Measurements from ENCODE around the gene MAN1A1.

Gene MAN1A1

DNA sequence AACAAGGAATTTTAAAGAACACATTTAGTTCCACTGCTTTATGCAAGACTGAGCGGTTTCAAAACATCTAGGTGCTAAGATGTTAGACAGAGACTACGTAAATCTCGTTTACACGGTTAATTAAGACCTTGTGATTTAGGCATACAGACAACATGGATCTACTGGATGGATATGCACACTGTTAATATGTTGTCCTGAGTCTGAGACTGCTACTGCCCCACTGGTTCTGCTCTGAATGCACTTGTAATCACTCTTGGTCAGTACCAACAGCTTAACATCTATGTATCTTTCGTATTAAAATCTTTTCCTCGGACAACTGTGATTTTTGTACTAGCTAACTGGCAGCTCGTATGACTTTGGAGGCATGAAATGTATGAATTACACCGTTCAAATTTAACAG lies 3.1 kb downstream of the MAN1A1 start:
- DNase-seq (ENCODE audit: low read depth), result no peak

DNA sequence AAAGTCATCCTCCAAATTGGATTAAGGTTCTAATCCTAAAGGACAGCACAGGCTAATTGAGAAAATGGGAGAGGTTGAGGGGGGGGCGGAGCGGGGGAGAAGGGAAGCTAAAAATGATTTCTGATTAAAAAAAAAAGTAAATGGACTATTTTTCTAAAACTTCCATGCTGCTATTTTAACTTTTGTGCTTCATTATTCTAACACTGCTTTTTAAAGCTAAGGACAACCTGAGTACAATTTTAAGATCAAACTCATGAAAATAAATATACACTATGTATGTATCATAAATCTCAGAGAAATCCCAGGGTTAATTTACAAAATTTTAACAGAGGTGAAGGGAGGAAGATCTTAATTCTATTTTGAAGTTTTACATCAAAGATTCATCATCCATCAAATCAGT lies 4.4 kb downstream of the MAN1A1 start:
- no peak for DNase-seq (ENCODE audit: low read depth)

GRCh38 chr6:119344306-119344705 lies 5.3 kb downstream of the MAN1A1 start:
- DNase-seq (ENCODE audit: low read depth), result no peak

DNA sequence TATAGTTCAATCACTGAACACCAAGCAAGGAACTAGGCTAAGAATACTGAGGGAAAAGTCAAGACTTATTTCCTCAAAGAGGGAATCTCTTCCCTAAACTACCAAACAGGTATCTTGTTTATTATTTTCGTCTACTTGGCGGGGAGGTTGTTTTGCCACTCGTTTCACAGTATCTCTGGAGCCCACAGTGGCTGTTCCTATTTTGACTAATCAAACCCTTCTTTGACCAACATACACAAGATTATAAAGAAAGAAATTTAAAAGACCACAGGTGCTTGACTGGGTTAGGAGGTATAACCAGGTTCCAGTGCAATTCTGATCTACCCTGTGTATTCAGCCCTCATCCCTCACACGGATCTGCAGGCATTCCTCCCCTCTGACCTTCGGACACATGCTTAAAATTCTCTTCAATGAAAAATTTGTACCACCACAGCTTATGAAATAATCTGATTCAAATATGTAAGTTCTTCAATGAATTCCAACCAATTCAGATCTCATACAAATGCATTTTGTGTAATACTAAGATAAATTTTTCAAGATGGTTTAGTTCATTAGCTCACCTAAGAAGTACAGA lies 5.9 kb downstream of the MAN1A1 start:
- no peak for DNase-seq (ENCODE audit: low read depth)

DNA sequence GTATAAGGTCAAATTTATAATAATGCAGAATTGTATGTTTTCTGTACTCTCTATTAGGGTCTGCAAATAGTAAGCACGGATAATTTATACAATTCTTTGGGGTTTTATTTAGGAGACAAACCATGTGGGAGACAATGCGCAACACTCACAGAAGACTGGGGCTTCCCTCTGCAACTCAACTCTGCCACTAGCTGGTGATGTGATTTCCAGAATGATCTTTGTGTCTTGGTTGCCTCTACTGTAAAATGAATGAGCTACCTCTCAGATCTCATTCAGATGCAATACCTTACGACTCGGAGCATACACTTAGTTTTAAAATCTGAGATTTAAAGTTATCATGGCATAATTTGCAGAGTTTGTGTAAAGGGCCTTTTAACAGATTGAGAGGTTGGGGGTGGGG lies 6.4 kb downstream of the MAN1A1 start:
- DNase-seq (ENCODE audit: low read depth), result no peak

DNA sequence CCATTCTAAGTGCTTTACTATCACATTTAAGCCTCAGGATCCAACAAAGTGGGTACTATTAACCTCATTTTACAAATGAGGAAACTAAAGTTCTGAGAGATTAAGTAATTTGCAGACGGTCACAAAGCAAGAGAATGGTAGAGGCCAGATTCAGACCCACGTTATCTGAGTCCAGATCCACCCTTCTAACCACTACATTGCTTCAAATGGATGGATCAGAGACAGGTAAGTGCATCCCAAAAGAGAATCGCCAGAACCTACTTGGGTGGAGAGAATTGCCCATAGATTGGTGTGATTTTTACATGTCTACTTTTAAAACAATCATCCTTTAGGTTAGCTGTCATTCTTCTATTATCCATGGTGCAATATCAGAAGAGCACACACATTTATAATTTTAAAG lies 7.1 kb downstream of the MAN1A1 start:
- DNase-seq (ENCODE audit: low read depth), result no peak

DNA sequence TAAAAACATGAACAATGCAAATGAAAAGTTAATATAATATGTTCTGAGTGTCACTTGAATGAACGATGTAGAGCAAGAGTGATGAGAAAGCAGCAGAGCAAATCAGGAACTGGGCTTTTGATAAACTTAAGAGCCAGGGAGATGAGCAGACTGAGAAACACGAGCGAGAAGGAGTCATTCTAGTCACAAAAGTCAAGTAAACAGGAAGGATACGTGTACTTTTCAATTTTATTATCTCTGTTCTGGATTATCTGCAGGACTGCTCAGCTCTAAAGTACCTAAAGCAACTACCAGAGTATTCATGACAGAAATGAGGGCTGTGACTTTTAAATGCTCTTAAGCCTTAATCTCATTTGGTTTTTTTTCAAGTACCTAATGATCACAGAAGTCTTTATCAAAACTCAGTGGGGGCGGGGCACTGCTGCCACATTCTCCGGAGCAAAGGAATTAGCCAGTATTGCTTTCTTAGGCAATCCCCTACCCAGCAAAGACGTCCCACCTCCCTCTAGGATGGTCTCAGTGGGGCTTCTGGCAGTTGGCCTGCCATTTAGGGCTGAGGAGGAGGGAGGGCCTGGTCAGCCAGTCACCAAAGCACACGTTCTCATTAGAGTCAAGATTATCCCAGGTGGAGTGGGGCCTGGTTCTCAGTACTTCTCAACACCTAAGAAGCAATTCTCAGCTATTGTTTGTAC lies 8.6 kb downstream of the MAN1A1 start:
- no peak for DNase-seq (ENCODE audit: low read depth)

- DNase-seq (ENCODE audit: low read depth), result no peak
These were observed 9.6 kb downstream of the MAN1A1 start for GRCh38 chr6:119339941-119340456.

DNA sequence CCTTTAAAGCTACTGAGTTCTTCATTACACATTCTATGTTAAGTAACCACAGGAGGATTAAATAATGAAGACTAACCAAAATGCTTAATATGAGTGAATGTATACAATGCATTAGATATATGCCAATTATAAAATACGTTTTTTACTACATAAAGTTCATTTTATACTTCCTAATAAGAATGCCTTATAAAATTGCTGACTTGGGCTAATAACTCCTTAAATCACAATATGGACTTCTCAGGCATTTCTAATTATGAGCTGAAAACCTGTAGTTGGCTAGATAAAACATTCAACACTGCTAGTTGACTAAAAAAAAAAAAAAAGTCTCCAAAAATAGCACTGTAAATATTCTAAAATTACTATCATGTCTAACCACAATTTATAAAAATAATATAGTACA lies 11.8 kb downstream of the MAN1A1 start:
- no peak for DNase-seq (ENCODE audit: low read depth)

GRCh38 chr6:119337252-119337651 lies 12.3 kb downstream of the MAN1A1 start:
- no peak for DNase-seq (ENCODE audit: low read depth)

DNA sequence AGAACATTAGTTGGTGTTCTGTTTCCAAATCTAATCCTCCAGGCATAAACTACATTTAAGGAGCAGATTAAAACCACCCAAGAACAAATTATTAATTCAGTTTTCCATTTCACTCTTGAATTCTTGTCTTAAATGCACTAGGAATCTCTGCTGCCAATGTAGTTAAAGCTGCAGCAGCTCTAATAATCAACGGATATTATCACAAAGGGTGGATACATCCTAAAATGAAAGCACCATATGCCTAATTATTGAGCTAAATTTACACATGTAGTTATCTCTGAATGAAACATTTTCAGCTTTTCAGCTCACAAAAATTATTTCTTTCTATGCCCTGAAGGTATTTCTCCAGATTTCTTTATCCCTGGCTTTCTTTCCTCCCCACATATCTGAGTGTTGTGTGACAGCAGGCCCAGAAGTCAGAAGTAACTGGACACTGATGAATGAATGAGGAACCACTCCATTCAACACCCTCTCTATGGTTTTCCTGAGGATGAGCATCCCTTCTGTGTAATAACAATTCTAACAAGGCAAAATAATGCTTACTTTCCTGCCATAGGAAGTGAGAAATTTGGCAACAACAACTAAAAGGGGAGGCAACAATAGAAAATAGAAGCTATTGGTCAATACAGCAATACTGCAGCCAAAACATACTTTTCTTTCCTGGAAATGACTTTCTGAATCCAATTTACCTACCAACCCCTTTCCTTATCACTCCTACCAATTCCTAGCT lies 14.9 kb downstream of the MAN1A1 start:
- no peak for DNase-seq (ENCODE audit: low read depth)

GRCh38 chr6:119333707-119334295 lies 15.8 kb downstream of the MAN1A1 start:
- DNase-seq (ENCODE audit: low read depth), result no peak

DNA sequence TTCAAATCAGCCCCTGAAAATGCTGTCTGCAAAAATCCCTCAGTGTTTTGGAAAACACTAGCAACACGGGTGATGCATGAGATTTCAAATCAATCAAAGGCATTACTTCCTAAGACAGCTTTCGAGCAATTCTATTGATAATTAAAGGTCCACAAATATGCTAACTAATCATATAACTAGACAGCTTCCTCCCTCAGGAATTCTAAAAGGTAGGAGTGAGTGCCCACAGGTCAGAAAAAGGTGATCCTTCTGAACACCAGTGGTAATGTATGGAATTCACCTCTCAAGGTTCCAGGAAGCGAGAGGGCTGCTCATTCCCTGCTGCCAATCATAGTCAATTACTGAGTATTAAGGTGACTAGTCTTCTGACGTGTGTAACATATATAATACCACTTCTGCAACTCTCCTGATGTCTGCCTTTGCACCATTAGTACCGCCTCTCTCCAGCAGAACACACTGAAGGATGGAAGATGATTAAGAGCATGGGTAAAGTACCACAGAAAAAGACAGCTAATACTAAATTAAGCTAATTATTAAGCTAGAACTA lies 16.4 kb downstream of the MAN1A1 start:
- DNase-seq (ENCODE audit: low read depth), result no peak

DNA sequence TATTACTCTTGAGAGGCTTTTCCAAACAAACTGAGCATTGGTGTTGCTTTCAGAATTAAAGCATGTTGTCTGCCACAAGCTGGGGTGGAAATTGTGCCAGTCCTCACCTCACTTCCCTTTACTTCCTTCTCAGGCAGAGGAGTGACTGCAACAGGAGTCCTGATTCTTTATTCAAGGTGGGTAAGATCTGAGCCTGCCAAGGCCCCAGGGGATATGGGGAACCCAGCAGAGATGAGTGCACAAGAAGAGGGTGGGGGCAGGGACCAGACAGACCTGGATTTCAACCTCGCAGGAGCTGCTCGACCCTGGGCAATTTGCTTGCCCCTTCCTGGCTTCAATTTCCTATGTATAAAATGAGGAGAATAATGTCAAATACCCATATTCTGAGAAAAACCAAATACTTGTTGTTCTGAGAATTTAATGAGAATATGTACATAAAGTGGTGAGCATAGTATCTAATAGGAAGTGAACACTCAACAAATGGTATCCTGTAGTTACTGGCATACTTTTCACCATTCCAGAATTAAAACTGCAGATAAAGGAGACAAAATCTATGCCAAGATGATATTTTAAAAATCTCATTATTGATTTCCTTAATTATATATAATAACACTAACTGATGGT lies 17.8 kb downstream of the MAN1A1 start:
- DNase-seq (ENCODE audit: low read depth), result no peak

DNA sequence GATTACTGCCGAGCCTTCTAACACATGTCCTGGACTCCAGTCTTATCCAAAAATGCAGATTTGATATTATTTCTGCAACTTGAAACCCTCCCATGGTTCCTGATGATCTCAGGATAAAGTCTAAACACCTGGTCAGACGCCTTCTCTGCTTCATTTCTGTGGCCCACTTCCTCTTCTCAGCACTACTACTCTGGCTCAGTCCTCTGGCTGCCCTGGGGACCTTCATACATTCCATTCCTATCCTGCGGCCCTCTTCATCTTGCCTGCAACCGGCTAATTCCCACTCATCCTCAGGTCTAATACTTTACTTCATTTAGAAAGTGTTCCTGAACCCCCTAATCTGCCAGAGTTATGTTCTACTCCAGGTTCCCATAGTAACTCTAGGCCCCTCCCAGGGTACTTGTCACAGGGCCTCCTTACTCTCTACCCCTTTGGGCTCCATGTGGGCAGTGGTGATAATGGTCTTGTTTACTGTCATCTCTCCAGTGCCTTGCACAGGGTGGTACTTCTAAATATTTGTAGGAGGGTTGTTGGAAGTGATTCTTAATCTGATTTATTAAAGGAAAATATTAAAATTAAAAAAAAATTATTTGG lies 18.9 kb downstream of the MAN1A1 start:
- no peak for DNase-seq (ENCODE audit: low read depth)

- no peak for DNase-seq (ENCODE audit: low read depth)
These were observed 19.8 kb downstream of the MAN1A1 start for GRCh38 chr6:119329794-119330180.

DNA sequence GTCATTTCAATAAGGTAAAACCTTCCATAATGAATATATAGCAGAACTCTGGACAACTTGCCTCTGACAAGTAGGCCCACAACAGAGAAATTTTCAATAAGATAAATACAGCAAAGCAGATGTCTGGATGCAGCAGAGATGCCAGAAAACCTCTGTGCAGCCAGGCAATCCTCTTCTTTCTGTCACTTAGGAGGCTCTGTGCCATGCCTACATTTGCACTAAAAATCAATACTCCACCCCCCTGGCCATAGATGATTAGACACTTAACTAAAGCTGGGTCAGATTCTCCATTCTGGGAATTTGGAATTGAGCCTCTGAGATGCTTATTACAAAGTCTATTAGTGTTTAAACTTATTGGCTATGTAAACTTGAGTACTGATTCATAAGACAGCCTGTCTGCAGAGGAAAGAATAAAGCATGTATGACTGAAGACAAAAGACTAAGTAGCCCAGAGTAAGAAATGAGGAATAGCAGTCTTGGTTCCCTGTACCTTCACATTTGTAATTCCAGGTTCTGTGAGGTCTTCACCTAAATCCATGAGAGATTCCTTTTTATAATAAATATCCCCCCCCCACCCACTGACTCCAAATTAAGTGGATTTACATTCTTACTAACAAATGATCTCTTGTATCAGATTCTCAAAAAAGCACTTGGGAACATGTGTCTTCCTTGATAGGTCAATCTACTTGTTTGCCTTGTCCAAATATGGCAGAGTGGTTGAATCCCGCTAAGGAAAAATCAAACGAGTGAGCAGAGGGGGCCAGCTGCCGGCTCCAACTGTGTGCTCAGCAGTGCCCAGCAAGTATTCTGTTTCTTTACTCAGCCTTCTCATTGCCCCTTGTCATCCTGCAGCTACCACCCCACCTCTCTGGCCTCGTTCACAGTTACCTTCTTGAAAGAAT lies 20.4 kb downstream of the MAN1A1 start:
- DNase-seq (ENCODE audit: low read depth), result no peak

GRCh38 chr6:119328254-119328653 lies 21.3 kb downstream of the MAN1A1 start:
- no peak for DNase-seq (ENCODE audit: low read depth)

DNA sequence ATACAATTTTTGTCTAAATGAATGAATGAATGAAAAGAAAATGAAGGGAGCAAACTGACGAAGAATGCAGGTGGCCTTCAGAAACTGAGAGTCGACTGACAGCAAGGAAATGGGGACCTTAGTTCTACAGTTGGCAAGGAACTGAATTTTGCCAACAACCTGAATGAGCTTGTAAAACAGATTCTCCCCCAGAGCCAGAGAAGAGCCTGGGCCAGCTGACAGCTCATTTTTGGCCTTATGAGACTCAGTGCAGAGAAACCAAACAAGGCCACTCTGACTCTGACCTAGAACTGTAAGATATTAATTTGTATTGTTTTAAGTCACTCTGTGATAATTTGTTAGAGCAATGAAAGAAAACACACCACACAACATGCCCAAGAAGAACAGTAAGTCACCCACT lies 21.8 kb downstream of the MAN1A1 start:
- DNase-seq (ENCODE audit: low read depth), result no peak

GRCh38 chr6:119326291-119327005 lies 23.1 kb downstream of the MAN1A1 start:
- DNase-seq (ENCODE audit: low read depth), result no peak
